Esophagus squamous epithelium (tissue), 5 donors: Measurements from ENCODE around the gene SFR1. TPM values are rescaled to one million over a fixed set of nuclear protein-coding genes. Genes with fewer than 3 reads are reported as not detected.
"Not testable (repeated sequence)": the region's sequence is repeated elsewhere in the genome, so short reads cannot be mapped to it uniquely, and the experiment has no call there.

Experiments used
- DNase-seq: peaks from one replicate; lab custom pipeline; 2025; lab: John Stamatoyannopoulos, UW
- H3K27ac ChIP-seq, 4 donors: fragments of 200-600 bp; sonication (generic); one replicate each; pipeline ENCODE4 v1.5.1; 2016 to 2019; ENCODE audit warnings: mild to moderate bottlenecking in 1 of 4
- H3K27me3 ChIP-seq, 4 donors: fragments of 200-600 bp; sonication (generic); 1 replicate in 3 of 4; 2 replicates in 1 of 4; pipeline versions ENCODE4 v1.5.1 to v1.6.0; 2017 to 2021; ENCODE audit warnings: antibody characterized with exemption in 1 of 4
- H3K36me3 ChIP-seq, 3 donors: fragments of 200-600 bp; sonication (generic); one replicate each; pipeline ENCODE4 v1.5.1; 2016 to 2019
- H3K4me1 ChIP-seq, 3 donors: fragments of 200-600 bp; sonication (generic); one replicate each; pipeline ENCODE4 v1.5.1; 2017 to 2019
- H3K4me3 ChIP-seq, 4 donors: fragments of 200-600 bp; sonication (generic); 1 replicate in 3 of 4; 2 replicates in 1 of 4; pipeline ENCODE4 v1.5.1; 2016 to 2019; ENCODE audit warnings: mild to moderate bottlenecking in 2 of 4, moderate library complexity in 1 of 4
- H3K9me3 ChIP-seq, 3 donors: fragments of 200-600 bp; sonication (generic); one replicate each; pipeline ENCODE4 v1.5.1; 2016 to 2019
- POLR2A ChIP-seq, 4 donors: fragments of 450-650 bp; IDR thresholded peaks; one replicate each; pipeline ENCODE4 v1.6.1; 2017; ENCODE audit warnings: antibody characterized with exemption in 4 of 4, mild to moderate bottlenecking in 4 of 4, moderate library complexity in 3 of 4
- WGBS, 2 donors: methylation state at CpG; one replicate each; pipeline ENCODE4 v1.1.5; 2018; 5-methylcytosine and 5-hydroxymethylcytosine counted together
- intact Hi-C: fragments of 100-400 bp; cut with DNase I; formaldehyde crosslinking; loops from one replicate; pipeline ENCODE4 v1.15.0; 2022
- total RNA-seq, 4 donors: library from RNA; depleted of rRNA; stranded (reverse); fragments of >200 nt; gene quantifications; one replicate each; pipeline ENCODE4 v1.1.0, GENCODE V29; 2016
- TF ChIP-seq, protein P1 (sequence below), 6 experiments: fragments of 450-650 bp in 4 of 6; fragments of 200-600 bp in 2 of 6; sonication (generic) in 2 of 6; IDR thresholded peaks; one replicate each; pipeline ENCODE4 v1.5.1; 2016 to 2019; ENCODE audit warnings: antibody characterized with exemption in 6 of 6, mild to moderate bottlenecking in 4 of 6, moderate library complexity in 4 of 6
- donor health status: DM: yes; HTN: yes; CAD: no.

The SFR1 gene
- total RNA-seq, 4 donors from 2014 or later = 2.7 to 9.3 (median 6.3) TPM

DNA sequence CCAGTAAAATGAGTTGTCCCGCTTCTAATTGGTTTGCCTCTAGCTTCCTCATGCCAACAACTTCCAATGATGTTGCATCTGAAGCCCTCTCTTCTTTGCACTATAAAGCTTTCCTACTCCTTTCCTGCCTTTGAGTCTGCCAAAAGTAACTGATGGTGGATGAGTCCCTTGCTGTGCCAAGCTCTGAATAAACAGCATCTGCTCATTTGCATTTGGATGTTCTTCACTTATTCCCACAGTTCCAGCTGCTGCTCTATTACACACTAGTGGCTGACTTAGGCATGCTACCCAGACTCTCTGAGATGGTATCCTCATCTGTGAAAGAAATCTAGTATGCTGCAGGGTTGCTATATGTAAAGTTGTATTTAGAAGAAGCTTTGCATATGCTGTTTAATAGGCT, 24.9 kb downstream of the SFR1 start:
- no peaks in the 10 kb centered on the region for H3K4me1 ChIP-seq
- WGBS, 2 donors = 83 to 100% methylated on average over 1 of the region's 1 CpG
- TF ChIP-seq POLR2A (IDR thresholded peaks at IDR 0.05) = no peak
- TF ChIP-seq, protein P1, sequence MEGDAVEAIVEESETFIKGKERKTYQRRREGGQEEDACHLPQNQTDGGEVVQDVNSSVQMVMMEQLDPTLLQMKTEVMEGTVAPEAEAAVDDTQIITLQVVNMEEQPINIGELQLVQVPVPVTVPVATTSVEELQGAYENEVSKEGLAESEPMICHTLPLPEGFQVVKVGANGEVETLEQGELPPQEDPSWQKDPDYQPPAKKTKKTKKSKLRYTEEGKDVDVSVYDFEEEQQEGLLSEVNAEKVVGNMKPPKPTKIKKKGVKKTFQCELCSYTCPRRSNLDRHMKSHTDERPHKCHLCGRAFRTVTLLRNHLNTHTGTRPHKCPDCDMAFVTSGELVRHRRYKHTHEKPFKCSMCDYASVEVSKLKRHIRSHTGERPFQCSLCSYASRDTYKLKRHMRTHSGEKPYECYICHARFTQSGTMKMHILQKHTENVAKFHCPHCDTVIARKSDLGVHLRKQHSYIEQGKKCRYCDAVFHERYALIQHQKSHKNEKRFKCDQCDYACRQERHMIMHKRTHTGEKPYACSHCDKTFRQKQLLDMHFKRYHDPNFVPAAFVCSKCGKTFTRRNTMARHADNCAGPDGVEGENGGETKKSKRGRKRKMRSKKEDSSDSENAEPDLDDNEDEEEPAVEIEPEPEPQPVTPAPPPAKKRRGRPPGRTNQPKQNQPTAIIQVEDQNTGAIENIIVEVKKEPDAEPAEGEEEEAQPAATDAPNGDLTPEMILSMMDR (IDR thresholded peaks at IDR 0.05) = no peak
- DNase-seq = no peak
- no peak overlapping the region for H3K27ac ChIP-seq
- H3K27me3 ChIP-seq = peaks cover 0 to 23% (median 0%) of the 10 kb centered on the region in 4 donors
- H3K4me3 ChIP-seq = no peak overlapping the region
- H3K36me3 ChIP-seq = no peaks in the 10 kb centered on the region
- peaks cover 0 to 13% (median 6%) of the 10 kb centered on the region in 3 donors for H3K9me3 ChIP-seq
- intact Hi-C loops = no loop called here

GRCh38 chr10:104150139-104150538, 28.2 kb downstream of the SFR1 start:
- Histone ChIP-seq H3K36me3 (no peaks in the 10 kb centered on the region), H3K27ac (no peak overlapping the region), H3K27me3 (peaks cover 0 to 25% (median 0%) of the 10 kb centered on the region in 4 donors), H3K9me3 (peaks cover 0 to 24% (median 12%) of the 10 kb centered on the region in 3 donors), H3K4me1 (no peaks in the 10 kb centered on the region), H3K4me3 (no peak overlapping the region)
- TF ChIP-seq POLR2A (IDR thresholded peaks at IDR 0.05) = no peak
- TF ChIP-seq, protein P1 (IDR thresholded peaks at IDR 0.05) = no peak
- intact Hi-C loops = no loop called here
- no peak for DNase-seq

DNA sequence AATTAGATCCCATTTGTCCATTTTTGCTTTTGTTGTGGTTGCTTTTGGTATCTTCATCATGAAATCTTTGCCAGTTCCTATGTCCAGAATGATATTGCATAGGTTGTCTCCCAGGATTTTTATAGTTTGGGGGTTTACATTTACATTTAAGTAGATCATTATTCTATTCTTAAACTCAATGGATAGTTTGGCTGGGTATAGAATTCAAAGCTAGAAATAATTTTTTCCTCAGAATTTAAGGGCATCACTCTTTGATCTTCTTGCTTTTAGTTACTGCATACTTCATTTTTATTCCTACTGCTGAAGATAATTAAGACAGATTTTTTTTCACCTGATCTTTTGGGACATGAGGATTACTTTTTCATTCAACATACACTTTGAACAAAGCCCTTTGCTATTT, 29.8 kb downstream of the SFR1 start:
- intact Hi-C loops = no loop called here
- Histone ChIP-seq H3K27me3 (peaks cover 0 to 30% (median 0%) of the 10 kb centered on the region in 4 donors), H3K9me3 (peaks cover 0 to 24% (median 12%) of the 10 kb centered on the region in 3 donors), H3K4me1 (no peaks in the 10 kb centered on the region), H3K4me3 (no peak overlapping the region), H3K27ac (no peak overlapping the region), H3K36me3 (no peaks in the 10 kb centered on the region)
- no peak for DNase-seq
- TF ChIP-seq, protein P1 (IDR thresholded peaks at IDR 0.05) = no peak
- no peak for TF ChIP-seq POLR2A (IDR thresholded peaks at IDR 0.05)

- 88 to 95% methylated on average over 2 of the region's 2 CpGs for WGBS, 2 donors
- Histone ChIP-seq H3K27me3 (peaks cover 0 to 21% (median 0%) of the 10 kb centered on the region in 4 donors), H3K27ac (no peak overlapping the region), H3K4me3 (no peak overlapping the region), H3K36me3 (no peaks in the 10 kb centered on the region), H3K9me3 (peaks cover 0 to 24% (median 12%) of the 10 kb centered on the region in 3 donors), H3K4me1 (no peaks in the 10 kb centered on the region)
- DNase-seq = no peak
- TF ChIP-seq, protein P1 (IDR thresholded peaks at IDR 0.05) = no peak
- TF ChIP-seq POLR2A (IDR thresholded peaks at IDR 0.05) = no peak
- intact Hi-C loops = no loop called here
These were observed 33.6 kb downstream of the SFR1 start for GRCh38 chr10:104155591-104155990.

GRCh38 chr10:104170610-104171254, 48.8 kb downstream of the SFR1 start:
- Histone ChIP-seq H3K36me3 (no peaks in the 10 kb centered on the region), H3K4me1 (no peaks in the 10 kb centered on the region), H3K9me3 (peaks cover 0 to 9% (median 0%) of the 10 kb centered on the region in 3 donors), H3K4me3 (no peak overlapping the region), H3K27me3 (peaks cover 0 to 17% (median 0%) of the 10 kb centered on the region in 4 donors), H3K27ac (no peak overlapping the region)
- no peak for TF ChIP-seq POLR2A (IDR thresholded peaks at IDR 0.05)
- TF ChIP-seq, protein P1 (IDR thresholded peaks at IDR 0.05) = no peak
- intact Hi-C loops = no loop called here
- 80 to 83% methylated on average over 5 of the region's 5 CpGs for WGBS, 2 donors
- no peak for DNase-seq

DNA sequence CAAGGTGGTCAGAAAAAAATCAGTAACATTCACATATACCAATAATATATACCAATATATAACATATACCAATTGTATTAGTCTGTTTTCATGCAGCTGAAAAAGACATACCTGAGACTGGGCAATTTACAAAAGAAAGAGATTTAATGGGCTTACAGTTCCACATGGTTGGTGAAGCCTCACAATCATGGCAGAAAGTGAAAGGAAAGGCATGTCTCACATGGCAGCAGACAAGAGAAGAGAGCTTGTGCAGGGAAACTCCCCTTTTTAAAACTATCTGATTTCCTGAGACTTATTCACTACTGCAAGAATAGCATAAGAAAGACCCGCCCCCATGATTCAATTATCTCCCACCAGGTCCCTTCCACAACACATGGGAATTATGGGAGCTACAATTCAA, 52.2 kb downstream of the SFR1 start:
- peaks cover 0 to 10% (median 0%) of the 10 kb centered on the region in 4 donors for H3K27me3 ChIP-seq
- DNase-seq, H3K9me3 ChIP-seq, intact Hi-C loops, H3K27ac ChIP-seq, H3K4me3 ChIP-seq, H3K4me1 ChIP-seq, H3K36me3 ChIP-seq: not testable (repeated sequence)
- 77 to 79% methylated on average over 1 of the region's 1 CpG for WGBS, 2 donors
